HG03175 (cell line): ENCODE results near the gene UBE2S.
"Not testable (repeated sequence)": the region's sequence is repeated elsewhere in the genome, so short reads cannot be mapped to it uniquely, and the experiment has no call there.

Source experiments
- ATAC-seq: cut with Tn5 transposase; IDR thresholded peaks from one replicate; pipeline ENCODE4 v1.9.1; 2021; ENCODE audit warnings: mild to moderate bottlenecking, moderate library complexity; ENCODE audit not compliant: unreplicated experiment

The UBE2S gene

DNA sequence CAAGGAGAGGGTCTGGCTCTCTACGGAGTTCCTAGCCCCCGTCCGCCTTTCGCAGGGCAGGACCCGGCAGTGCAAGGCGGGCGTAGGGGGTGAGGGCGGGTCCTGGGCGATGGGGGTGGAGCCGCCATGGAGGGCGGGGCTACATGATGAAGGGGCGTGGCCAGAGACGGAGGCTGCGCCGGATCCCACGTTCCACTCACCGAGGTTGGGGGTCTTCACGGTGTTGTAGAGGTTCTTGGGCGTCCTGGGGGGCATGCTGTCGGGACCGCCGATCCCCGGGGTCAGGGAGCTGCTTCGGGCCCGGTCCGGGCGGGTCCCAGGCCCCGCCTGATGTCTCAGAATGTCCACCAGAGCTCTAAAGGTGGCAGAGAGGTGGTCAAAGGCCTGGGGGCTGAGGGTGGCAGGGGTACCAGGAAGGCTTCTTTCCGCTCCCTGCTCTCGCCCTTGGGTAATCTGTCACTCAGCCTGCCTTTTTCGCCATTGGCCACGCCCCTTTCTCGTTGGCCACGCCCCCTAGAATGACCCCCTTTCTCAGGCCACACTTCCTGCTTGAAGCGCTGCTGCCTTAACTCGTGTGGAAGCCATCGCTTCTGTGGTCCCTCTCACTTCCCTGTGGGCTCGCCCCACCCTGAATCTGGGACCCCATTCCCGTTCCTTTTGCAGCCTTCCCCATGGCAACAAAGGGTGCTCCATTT, 33.0 kb upstream of the UBE2S start:
- no peak for ATAC-seq

DNA sequence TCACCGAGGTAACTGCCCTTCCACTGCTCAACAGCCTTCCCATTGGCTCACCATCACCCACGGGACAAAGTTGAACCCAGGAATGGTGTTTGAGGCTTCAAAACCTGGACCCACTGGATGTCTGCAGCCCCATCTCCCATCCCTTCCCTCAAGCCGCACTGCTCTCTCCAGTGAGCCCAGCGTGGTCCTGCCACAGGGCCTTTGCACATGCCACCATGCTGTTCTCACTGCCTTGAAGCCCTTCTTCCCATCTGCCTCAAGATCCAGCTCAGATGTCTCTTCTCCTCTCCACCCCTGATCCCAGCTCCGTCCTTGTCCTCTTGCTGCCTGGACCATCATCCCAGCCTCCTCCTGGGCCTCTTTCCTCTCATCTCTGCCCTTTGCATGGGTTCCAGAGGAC, 31.5 kb upstream of the UBE2S start:
- ATAC-seq, result no peak

DNA sequence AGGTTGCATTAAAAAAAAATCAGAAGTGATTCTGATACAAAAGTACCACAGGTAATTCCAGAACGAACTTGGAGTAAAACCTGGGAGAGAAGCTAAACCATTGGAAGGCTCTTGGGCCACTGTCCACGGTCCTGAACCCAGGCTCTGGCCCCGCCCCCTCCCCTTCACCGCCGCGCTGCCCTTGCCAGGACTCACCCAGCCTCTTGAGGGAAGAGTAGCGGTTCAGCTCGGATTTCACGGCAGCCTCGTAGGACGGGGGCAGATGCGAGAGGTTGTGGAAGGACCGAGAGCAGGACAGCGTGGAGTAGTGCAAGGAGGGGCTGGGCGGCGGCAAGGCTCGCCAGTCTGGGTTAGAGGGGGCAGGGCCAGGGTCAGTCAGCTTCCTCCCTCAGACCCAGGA, 29.8 kb upstream of the UBE2S start:
- no peak for ATAC-seq

DNA sequence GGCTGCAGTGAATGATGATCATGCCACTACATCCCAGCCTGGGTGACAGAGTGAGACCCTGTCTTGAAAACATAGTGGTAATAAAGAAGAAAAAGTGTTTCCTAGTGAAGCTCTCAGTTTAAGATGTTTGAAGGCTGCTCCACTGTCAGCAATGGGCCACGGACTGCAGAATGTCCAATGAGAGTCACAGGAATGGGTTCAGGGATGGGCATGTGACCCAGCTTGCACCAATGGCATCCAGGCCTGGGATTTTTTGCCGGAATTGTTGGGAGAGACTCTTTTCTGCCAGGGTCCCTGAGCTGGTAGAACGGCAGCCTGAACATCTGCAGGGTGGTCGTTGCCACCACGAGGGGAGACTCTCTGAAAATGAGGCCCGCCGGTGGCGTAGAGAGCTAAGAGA, 29.3 kb upstream of the UBE2S start:
- no peak for ATAC-seq

DNA sequence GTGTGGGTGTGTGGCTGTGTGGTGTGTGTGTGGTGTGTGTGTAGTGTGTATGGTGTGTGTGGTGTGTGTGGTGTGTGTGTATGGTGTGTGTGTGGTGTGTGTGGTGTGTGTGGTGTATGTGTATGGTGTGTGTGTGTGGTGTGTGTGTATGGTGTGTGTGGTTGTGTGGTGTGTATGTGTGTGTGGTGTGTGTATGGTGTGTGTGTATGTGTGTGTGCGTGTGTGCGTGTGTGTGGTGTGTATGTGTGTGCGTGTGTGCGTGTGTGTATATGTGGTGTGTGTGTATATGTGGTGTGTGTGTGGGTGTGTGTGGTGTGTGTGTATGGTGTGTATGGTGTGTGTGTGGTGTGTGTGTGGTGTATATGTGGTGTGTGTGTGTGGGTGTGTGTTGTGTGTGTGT, 27.4 kb upstream of the UBE2S start:
- no peak for ATAC-seq

DNA sequence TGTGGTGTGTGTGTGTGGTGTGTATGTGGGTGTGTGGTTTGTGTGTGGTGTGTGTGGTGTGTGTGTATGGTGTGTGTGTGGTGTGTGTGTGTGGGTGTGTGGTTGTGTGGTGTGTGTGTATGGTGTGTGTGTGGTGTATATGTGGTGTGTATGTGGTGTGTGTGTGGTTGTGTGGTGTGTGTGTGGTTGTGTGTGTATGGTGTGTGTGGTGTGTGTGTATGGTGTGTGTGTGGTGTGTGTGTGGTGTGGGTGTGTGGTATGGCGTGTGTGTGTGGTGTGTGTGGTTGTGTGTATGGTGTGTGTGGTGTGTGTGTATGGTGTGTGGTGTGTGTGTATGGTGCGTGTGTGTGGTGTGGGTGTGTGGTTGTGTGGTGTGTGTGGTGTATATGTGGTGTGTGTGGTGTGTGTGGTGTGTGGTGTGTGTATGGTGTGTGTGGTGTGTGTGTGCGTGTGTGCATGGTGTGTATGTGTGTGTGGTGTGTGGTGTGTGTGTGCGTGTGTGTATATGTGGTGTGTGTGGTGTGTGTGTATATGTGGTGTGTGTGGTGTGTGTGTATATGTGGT, 26.9 kb upstream of the UBE2S start:
- no peak for ATAC-seq

DNA sequence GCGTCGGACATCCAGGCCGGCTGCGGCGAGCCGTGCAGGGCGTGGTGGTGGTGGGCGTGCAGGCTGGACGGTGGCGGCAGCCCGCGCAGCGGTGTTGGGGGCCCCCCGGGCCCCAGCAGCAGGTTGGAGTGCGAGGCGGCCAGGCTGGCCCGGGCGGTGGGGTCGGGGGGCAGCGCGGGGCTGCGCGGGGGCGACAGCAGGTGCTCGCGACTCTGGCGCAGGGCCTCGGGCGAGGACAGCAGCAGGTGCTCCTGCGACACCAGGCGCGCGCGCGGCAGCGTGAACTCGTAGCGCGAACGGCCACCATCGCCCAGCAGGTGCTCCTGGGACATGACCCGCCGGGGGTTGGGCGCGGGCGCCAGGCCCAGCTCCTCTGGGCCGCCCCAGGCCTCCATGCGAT, 25.7 kb upstream of the UBE2S start:
- ATAC-seq, result no peak

DNA sequence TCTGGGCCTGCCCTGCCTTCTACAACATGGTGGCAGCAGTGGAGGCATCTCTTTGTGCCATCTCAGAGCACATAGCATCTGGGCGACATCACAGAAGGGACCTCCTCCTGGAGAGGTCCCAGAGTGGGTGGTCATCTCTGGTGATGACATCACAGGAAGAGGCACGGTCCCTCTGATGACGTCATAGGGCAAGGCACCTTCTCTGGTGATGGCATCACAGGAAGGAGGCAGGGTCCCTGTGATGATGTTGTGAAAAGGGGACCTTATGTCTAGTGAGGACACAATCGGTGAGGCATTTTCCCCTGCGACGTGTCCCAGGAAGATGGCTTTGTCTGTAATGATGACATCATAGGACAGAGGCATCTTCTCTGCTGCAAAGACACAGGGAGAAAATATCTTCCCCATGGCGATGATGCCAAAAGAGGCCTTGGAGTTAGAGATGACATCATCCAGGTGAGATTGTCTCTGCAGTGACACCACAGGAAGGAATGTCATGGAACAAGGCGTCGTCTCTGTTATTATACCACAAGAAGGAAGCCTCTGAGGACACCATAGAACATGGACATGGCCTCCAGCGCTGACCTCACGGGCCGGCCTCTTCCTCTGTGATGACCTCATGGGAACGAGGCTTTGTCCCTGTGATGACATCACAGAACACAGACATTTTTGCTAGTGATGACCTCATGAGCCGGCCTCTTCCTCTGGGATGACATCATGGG, 24.8 kb upstream of the UBE2S start:
- ATAC-seq, result no peak

DNA sequence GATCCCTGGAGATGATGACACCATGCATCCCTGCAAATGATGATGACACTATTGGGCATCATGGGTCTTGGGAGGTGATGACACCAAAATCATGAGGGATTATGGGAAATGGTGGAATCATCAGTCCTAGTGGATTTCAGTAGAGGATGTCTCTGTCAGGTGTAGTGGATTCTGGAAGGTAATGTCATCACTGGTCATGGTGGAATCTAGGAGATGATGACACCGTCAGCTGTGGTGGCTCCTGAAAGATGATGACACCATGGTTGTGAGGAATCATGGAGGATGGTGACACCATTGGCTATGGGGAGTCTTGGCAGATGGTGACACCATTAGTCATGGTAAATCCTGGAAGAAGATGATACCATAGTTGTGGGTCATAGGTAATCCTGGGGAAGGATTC, 23.6 kb upstream of the UBE2S start:
- ATAC-seq, result no peak

DNA sequence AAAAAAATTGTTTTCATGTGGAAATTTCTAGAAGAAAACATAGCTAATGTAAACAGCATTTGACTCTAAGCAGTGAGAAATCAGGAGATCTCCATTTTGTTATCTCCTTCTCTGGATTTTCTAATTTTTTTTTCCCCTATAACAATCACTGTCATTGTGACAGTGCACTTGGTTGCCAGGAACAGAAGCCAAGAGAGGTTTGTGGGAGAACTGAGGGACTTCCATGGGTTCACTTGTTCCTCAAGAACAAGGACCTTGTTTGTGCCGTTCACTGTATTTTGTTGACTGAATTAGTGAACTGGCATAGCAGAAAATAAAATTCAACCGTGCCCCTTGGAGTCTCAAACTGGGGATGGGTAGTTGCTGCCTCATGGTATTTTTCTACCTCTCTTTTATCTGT, 18.5 kb upstream of the UBE2S start:
- ATAC-seq, result no peak

DNA sequence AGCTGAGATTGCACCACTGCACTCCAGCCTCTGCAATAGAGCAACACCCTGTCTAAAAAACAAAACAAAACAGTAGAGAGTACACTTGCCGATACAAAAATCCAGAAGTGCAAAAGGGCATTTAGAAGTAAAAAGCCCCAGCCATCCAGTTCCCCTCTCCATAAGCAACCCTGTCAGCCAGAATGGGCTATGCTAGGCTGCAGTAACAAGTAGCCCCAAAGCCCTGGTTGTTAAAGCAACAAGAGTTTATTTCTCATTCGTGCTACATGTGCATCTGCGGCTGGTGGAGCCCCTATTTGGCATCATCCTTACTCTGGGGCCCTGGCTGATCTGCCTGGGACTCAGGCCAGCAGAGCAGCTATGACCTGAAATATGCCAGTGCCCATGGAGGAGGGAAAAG, 16.9 kb upstream of the UBE2S start:
- no peak for ATAC-seq

DNA sequence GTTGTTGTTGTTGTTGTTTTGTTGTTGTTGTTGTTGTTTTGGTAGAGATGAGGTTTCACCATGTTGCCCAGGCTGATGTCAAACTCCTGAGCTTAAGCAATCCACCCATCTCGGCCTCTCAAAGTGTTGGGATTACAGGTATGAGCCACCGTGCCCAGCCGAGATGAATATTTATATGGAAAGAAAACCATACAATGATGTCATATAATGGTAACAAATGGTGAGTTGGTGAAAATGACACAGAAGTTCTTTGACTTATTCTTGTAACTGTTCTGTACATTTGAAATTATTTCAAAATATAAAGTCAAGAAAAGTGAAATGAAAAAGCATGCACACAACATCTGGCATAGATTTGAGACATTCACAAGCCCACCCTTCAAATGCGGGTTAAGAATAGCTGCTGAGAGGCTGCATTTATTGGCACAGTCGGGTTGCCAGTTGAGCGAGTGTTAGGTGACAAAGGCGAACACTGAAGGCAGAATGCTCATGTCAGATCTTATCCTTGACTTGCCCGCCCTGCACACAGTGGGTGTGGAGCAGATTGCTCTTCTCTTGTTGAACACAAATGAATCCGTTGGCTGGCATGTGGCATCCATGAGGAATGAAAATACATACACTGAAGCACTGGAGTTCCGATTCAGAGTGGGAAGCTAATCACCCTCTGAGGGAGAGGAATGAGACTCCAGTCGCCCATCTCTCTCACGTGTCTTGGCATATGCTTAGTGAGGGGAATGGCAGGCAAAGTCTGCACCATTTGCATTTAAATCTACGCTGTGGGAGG, 15.8 kb upstream of the UBE2S start:
- ATAC-seq, result no peak

DNA sequence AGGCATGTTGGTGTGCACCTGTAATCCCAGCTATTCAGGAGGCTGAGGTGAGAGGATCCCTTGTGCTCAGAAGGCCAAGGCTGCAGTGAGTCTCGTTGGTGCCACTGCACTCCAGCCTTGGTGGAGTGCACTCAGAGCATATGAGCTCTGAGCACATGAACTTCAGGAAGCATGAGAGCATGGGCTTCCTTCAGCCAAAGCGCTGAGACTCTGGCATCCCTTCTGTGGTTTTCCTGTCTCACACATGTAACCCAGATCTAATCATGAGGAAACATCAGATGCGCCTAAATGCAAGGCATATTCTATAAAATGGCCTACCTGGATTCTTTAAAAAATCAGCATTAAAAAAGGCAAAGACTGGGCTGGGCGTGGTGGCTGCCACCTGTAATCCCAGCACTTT, 13.7 kb upstream of the UBE2S start:
- not testable (repeated sequence) for ATAC-seq

DNA sequence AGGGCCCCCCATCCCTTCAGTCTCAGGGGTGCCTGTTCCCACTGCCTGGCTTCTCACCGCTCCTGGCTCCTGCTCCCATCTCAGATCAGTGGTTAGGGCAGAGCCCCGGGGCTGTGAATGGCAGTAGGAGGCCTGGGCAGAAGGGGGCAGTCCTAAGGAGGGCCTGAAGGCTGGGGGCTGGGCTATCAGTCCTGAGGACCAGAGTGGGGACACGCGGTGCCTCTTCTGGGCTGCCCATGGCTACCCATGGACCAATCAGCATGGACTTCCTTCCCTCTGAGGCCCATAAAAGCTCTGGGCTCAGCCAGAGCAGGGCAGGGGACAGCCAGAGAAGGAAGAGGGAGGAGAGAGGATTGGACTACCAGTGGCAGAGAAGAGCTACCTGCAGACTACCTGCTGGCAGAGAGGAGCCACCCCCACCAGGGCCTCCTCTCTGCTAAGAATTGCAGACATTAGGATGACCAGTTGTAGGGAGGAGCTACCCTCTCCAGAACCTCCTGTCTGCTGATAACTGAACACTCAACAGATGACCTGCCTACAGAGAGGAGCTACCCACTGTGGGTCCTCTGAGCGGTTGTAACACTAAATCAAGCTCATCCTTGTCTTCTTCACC, 12.1 kb upstream of the UBE2S start:
- ATAC-seq, result no peak

DNA sequence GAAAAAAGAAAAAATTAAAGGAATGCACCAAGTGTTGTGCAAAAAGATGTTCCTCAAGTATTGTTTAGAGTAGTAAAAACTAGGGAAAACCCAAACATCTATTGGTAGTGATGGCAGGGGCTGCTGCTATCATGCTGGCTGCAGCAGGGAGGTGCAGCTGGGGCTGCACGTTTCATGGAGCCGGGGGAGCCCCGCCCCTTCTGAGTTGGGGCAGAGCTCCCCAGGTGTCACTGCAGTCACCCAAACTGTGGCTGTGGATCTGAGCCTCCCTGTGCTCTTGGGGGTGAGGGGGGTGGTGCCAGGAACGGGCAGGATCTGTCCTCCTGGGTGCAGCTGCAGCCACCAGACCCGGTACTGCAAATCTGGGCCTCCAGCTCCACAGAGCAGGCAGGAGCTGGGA, 11.5 kb upstream of the UBE2S start:
- ATAC-seq, result no peak

DNA sequence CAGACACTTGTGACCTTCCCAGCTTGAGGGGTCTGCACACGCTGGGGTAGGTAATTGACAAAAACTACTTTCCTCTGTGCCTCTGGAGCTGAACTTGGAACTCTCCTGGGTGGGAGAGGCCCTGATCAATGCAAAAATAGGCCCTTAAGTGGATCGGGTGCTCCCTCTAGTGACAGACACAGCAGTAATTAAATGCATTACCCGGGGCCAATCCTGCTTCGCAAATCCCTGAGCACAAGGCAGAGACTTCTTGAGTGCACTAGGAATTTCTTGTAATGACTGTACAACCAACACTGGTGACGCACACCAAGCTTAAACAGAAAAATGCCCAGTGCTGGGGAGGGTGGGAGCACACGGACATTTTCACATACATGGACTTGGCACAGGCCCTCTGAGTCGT, 10.6 kb upstream of the UBE2S start:
- ATAC-seq, result no peak

DNA sequence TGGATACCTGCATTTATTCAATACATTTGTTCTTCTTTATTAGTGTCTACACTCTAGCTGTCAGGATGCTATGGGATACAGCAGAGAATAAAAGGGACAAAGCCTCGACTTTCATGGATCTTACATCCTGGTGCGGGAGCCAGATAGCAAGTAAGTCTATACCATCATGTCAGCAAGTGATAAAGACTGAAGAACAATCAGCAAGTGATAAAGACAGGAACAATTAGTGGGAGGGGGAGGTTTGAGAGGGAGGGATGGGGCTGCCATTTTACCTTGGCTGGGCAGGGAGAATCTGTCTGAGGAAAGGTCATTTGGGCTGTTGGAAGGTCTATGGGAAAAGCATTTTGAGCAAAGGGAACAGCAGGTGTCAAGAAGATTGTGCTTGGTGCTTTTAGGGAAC, 2.6 kb upstream of the UBE2S start:
- ATAC-seq, result no peak

DNA sequence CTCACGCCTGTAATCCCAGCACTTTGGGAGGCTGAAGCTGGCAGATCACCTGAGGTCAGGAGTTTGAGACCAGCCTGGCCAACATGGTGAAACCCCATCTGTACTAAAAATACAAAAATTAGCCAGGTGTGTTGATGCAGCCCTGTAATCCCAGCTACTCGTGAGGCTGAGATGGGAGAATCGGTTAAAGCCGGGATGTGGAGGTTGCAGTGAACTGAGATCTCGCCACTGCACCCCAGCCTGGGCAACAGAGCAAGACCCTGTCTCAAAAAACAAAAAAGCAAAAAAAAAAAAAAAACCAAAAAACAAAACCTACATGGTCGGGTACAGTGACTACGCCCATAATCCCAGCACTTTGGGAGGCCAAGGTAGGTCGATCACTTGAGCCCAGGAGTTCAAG, 1.6 kb upstream of the UBE2S start:
- ATAC-seq, result not testable (repeated sequence)

DNA sequence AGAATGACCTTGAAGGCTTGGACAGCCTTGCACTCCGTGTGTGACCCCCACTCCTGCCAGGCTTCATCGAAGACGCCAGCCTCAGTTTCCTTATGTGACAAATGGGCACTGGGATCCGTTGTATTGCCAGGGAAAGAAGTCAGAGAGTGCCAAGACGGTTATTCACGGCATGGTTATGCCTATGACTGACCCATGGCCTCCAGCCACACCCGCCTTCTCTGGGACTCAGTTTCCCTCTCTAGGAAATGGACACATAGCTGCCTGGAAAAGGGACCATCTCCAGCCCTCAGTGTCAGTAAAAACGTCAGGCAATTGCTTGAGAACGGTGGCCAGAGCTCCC, 915 bp upstream of the UBE2S start:
- ATAC-seq, result no peak

DNA sequence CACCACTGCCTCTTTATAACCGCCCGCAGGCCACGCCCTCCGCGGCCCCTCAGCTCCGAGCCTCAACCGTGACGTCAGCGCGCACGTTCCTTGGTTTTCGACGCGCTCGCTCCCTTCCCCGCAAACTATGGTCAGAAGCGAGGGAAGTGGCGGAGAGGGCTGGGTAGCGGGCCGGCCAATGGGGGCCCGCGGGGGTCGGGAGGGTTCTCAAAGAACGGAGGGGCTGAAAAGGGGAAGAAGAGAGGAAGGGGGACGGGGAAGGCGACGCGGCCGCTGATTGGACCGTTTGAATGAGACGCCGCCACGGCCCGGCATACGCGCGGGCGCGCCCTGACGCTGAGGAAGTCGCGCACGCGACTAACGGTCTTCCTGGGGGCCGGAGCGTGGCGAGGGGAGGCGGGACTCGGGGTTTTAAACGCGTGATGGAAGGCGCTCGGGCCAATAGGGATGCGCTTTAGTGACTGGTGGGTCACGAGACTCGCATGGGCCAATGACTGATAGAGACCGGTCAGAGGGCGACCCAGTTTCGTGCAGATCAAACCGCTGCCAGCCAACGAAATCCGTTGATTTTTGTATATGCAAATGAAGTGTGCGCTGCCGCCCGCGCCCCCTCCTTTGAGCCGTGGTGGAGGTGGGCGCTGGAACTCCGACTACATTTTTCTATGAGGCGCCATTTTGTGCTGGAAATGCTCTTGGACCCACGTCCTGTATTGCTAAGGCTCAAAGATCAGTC, 378 bp upstream of the UBE2S start:
- peak; percentile 90 for ATAC-seq
